GM19397 (cell line): ENCODE results near the gene WEE2.
"Not testable (repeated sequence)": the region's sequence is repeated elsewhere in the genome, so short reads cannot be mapped to it uniquely, and the experiment has no call there.

Experiments used
- ATAC-seq: cut with Tn5 transposase; IDR thresholded peaks from one replicate; pipeline ENCODE4 v1.9.1; 2021; ENCODE audit warnings: mild to moderate bottlenecking, moderate library complexity; ENCODE audit not compliant: unreplicated experiment

The WEE2 gene

DNA sequence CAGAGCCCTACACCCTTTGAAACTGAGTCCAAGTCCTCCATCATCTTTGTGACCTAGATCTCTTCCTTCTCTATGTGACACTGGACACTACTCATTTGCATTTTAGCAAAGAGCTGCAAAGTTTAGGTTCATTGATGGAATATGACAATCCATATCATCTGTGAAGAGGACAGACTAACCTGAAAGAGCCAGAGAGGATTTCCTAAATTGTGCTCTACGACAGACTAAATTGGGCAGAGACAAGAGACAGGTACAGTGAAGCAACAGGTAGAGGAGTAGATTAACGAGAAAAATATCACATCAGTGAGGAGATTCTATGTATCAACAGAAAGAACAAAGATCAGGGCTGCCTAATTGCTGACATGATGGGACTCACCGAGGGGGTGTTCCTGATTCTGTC lies 55.6 kb downstream of the WEE2 start, which contains the start of gene TAS2R3:
Gene TAS2R3, plus strand, starts transcription at position 301 of the 400 bp plus-strand sequence. Its CDS starts 62 bp downstream, at position 363.
- no peak for ATAC-seq

DNA sequence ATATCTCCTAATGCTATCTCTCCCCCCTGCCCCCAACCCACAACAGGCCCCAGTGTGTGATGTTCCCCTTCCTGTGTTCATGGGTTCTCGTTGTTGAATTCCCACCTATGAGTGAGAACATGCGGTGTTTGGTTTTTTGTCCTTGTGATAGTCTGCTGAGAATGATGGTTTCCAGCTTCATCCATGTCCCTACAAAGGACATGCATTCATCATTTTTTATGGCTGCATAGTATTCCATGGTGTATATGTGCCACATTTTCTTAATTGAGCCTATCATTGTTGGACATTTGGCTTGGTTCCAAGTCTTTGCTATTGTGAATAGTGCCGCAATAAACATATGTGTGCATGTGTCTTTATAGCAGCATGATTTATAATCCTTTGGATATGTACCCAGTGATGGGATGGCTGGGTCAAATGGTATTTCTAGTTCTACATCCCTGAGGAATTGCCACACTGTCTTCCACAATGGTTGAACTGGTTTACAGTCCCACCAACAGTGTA lies 62.0 kb downstream of the WEE2 start:
- ATAC-seq = not testable (repeated sequence)

DNA sequence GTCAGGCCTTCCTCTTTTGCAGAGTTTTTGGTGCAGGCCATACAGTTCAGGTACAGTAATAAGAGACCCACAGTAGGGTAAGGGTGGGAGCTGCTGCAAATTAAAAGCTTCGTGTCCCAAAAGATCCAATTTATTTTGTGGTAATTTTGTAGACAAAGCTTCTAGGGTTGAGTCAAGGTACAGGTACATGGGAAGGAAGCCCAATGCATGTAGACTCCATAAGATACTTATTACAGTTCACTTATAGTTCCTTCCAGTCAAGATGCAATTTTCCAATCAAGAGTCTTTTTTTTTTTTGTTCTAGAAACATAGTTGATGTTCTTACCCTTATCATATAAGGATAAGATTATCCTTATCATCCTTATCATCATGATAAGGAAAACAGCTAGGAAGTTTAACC lies 68.2 kb downstream of the WEE2 start, which contains the start of gene TAS2R4:
Gene TAS2R4, plus strand, starts transcription at position 301 of the 400 bp plus-strand sequence. CDS start 1,815 bp downstream, outside the sequence.
- no peak for ATAC-seq
